ENCODE results near the gene INPP4B. TPM values are rescaled to one million over a fixed set of nuclear protein-coding genes. Genes with fewer than 3 reads are reported as not detected.
A peak's percentile ranks its signal among the peaks of the same experiment; 100 is the strongest.

Gene INPP4B
- total and polyA plus RNA-seq, 2 of the 4 experiments (the other 2 are of a cell fraction) = 1.8 to 14.0 TPM

DNA sequence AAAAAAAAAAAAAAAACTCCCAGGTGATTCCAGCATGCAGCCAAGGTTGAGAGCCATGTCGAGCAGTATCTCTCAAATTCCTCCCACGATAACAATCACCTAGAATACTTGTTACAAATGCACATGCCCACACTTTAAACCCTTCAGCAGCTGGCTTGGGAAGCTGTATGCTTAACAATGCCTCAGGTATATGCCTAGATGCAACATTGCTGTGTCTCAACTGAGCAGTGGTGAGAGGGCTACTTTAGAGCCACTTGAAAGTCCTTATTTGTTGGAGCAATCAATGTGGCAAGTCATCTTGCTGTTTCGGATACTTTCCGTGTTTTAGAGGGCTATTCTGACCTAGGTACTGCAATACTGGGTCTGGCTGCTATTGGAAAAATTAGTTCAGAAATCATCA is 487.4 kb downstream of the INPP4B start:
- ChIA-PET POLR2A (ENCODE audit: unreplicated experiment) (no interaction called here), CTCF (no interaction called here)
- dilution Hi-C loops (cut with HindIII; ENCODE audit: low sequenced_read_pairs, unreplicated experiment) (no loop called here), intact Hi-C loops (cut with micrococcal nuclease) (loop anchor here (10.0 kb wide), 2 partner anchors 724 to 1204 kb away; partner anchors contain the start of gene IL15), in situ Hi-C loops (cut with MboI; ENCODE audit: low sequenced_read_pairs) (loop anchor here (10.0 kb wide), 3 partner anchors 224 to 486 kb away; partner anchors contain the start of gene INPP4B)
- H3K9ac ChIP-seq (ENCODE audit: low read depth, low read length) = no peak overlapping the region
- no peak overlapping the region for H3K27ac ChIP-seq (ENCODE audit: insufficient read depth, low read length)
- peaks cover 3% of the 10 kb centered on the region; the same call in 1 of the 2 replicates for H3K4me1 ChIP-seq (ENCODE audit: control insufficient read depth, insufficient read depth, low read length)
- H2AFZ ChIP-seq (replicated peaks; ENCODE audit: low read length, poor library complexity) = no peak overlapping the region
- 0 out of 4 replicates have a peak, but pooled peaks cover 3 to 6% of the 10 kb centered on the region in 2 experiments for H3K79me1 ChIP-seq (ENCODE audit: low read depth in 1 of 2, low read length in 2 of 2)
- no peak overlapping the region for H2AK9ac ChIP-seq (replicated peaks; ENCODE audit: low read depth, low read length, poor library complexity)
- no peaks in the 10 kb centered on the region for H3K27me3 ChIP-seq (ENCODE audit: control insufficient read depth, insufficient read depth, low read length)
- no peak overlapping the region for H3K4me2 ChIP-seq (ENCODE audit: low read depth, low read length)
- H2BK120ac ChIP-seq (ENCODE audit: low read depth, low read length) = peak overlapping the region; percentile 57; the same call in 1 of the 2 replicates
- no peak overlapping the region for H4K5ac ChIP-seq (ENCODE audit: low read depth, low read length)
- no peak overlapping the region for H4K8ac ChIP-seq (ENCODE audit: low read depth in 2 of 2, low read length in 2 of 2)
- 100% methylated on average over 1 of the region's 4 CpGs; no CpG with 5 or more reads in 1 of the 2 experiments for WGBS, 2 experiments (ENCODE audit: extremely low coverage in 2 of 2, insufficient read length in 1 of 2)
- no peak overlapping the region for H3K23ac ChIP-seq (ENCODE audit: low read depth, low read length)
- no peak for DNase-seq
- 0 out of 3 replicates have a peak overlapping the region, but pooled peaks have one; percentile 44 for H2BK15ac ChIP-seq (ENCODE audit: low read depth, low read length)
- no peaks in the 10 kb centered on the region for H4K20me1 ChIP-seq (ENCODE audit: insufficient read depth, low read length)
- TF ChIP-seq MXI1 (IDR thresholded peaks at IDR 0.05; ENCODE audit: borderline replicate concordance, low read depth, low read length) = no peak
- TF ChIP-seq POLR2A (IDR thresholded peaks at IDR 0.05; ENCODE audit: low read depth, low read length) = no peak
- no peak for TF ChIP-seq RFX5 (IDR thresholded peaks at IDR 0.05; ENCODE audit: low read depth, low read length)
- TF ChIP-seq RAD21 (IDR thresholded peaks at IDR 0.05; ENCODE audit: low read length) = no peak
- TF ChIP-seq, protein P1, sequence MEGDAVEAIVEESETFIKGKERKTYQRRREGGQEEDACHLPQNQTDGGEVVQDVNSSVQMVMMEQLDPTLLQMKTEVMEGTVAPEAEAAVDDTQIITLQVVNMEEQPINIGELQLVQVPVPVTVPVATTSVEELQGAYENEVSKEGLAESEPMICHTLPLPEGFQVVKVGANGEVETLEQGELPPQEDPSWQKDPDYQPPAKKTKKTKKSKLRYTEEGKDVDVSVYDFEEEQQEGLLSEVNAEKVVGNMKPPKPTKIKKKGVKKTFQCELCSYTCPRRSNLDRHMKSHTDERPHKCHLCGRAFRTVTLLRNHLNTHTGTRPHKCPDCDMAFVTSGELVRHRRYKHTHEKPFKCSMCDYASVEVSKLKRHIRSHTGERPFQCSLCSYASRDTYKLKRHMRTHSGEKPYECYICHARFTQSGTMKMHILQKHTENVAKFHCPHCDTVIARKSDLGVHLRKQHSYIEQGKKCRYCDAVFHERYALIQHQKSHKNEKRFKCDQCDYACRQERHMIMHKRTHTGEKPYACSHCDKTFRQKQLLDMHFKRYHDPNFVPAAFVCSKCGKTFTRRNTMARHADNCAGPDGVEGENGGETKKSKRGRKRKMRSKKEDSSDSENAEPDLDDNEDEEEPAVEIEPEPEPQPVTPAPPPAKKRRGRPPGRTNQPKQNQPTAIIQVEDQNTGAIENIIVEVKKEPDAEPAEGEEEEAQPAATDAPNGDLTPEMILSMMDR (conservative IDR thresholded peaks at IDR 0.05; ENCODE audit: low read depth, low read length) = no peak
- TF ChIP-seq RCOR1 (IDR thresholded peaks at IDR 0.05; ENCODE audit: insufficient replicate concordance, low read length) = no peak
- TF ChIP-seq, protein P2, sequence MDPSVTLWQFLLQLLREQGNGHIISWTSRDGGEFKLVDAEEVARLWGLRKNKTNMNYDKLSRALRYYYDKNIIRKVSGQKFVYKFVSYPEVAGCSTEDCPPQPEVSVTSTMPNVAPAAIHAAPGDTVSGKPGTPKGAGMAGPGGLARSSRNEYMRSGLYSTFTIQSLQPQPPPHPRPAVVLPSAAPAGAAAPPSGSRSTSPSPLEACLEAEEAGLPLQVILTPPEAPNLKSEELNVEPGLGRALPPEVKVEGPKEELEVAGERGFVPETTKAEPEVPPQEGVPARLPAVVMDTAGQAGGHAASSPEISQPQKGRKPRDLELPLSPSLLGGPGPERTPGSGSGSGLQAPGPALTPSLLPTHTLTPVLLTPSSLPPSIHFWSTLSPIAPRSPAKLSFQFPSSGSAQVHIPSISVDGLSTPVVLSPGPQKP (IDR thresholded peaks at IDR 0.05; ENCODE audit: borderline replicate concordance, low read depth, low read length) = no peak
- no peak for TF ChIP-seq CHD1 (IDR thresholded peaks at IDR 0.05; ENCODE audit: low read depth, low read length)
- no peak for TF ChIP-seq MAZ (IDR thresholded peaks at IDR 0.05; ENCODE audit: borderline replicate concordance, low read depth, low read length)
- TF ChIP-seq, protein P3, sequence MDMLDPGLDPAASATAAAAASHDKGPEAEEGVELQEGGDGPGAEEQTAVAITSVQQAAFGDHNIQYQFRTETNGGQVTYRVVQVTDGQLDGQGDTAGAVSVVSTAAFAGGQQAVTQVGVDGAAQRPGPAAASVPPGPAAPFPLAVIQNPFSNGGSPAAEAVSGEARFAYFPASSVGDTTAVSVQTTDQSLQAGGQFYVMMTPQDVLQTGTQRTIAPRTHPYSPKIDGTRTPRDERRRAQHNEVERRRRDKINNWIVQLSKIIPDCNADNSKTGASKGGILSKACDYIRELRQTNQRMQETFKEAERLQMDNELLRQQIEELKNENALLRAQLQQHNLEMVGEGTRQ (IDR thresholded peaks at IDR 0.05; ENCODE audit: low read depth, low read length) = no peak
- no peaks in the 10 kb centered on the region; the same call in 1 of the 2 replicates for H3K9me3 ChIP-seq (ENCODE audit: control insufficient read depth, insufficient read depth, low read length)
- H3K14ac ChIP-seq (replicated peaks; ENCODE audit: low read depth, low read length) = peak overlapping the region; percentile 61; the same call in 1 of the 2 replicates
- no peaks in the 10 kb centered on the region for H3K9me1 ChIP-seq (ENCODE audit: insufficient read depth, low read length)
- H3K18ac ChIP-seq (ENCODE audit: low read depth, low read length) = no peak overlapping the region
- no peak overlapping the region for H3K4me3 ChIP-seq (ENCODE audit: insufficient read depth, low read depth, low read length)
- no peak for ATAC-seq (ENCODE audit: low read depth)
- H3K56ac ChIP-seq (ENCODE audit: extremely low read depth, insufficient read depth, low read length) = no peak overlapping the region
- H2AK5ac ChIP-seq (ENCODE audit: low read depth, low read length) = no peak overlapping the region
- peak overlapping the region; percentile 24; the same call in 1 of the 2 replicates for H2BK20ac ChIP-seq (ENCODE audit: low read depth, low read length)
- H3K4ac ChIP-seq (ENCODE audit: low read depth, low read length) = no peak overlapping the region
- BruUV-seq (replicated peaks) = no TSS peak
- no peaks in the 10 kb centered on the region for H3K36me3 ChIP-seq (ENCODE audit: control insufficient read depth, insufficient read depth, low read length)
- peak overlapping the region; percentile 20; the same call in 1 of the 2 replicates for H4K91ac ChIP-seq (ENCODE audit: insufficient read depth, low read depth, low read length)
- no peak overlapping the region for H2BK5ac ChIP-seq (ENCODE audit: low read depth, low read length, poor library complexity, severe bottlenecking)
